ENCODE results near the gene PANX2. TPM values are rescaled to one million over a fixed set of nuclear protein-coding genes. Genes with fewer than 3 reads are reported as not detected.

The PANX2 gene
- total RNA-seq, 1 experiment from 2014 or later: 1.4 TPM

- in situ Hi-C loops (cut with HindIII; ENCODE audit: low sequenced_read_pairs): no loop called here
- DNase-seq (ENCODE audit: low spot score): no peak
These were observed 10.4 kb downstream of the PANX2 start for GRCh38 chr22:50180727-50181521.

GRCh38 chr22:50182176-50183081 is 11.9 kb downstream of the PANX2 start:
- in situ Hi-C loops (cut with HindIII; ENCODE audit: low sequenced_read_pairs): no loop called here

GRCh38 chr22:50183141-50183971 is 12.8 kb downstream of the PANX2 start:
- in situ Hi-C loops (cut with HindIII; ENCODE audit: low sequenced_read_pairs): no loop called here

More at GRCh38 chr22:50182176-50183081, 11.9 kb downstream of the PANX2 start:
- no peak for DNase-seq (ENCODE audit: low spot score)

GRCh38 chr22:50184004-50184901 is 13.7 kb downstream of the PANX2 start:
- in situ Hi-C loops (cut with HindIII; ENCODE audit: low sequenced_read_pairs): no loop called here
- DNase-seq (ENCODE audit: low spot score): peak; percentile 89

More at GRCh38 chr22:50183141-50183971, 12.8 kb downstream of the PANX2 start:
- DNase-seq (ENCODE audit: low spot score): no peak

- DNase-seq (ENCODE audit: low spot score): no peak
- in situ Hi-C loops (cut with HindIII; ENCODE audit: low sequenced_read_pairs): no loop called here
These were observed 14.4 kb downstream of the PANX2 start for GRCh38 chr22:50184902-50185374.

GRCh38 chr22:50185375-50186087 is 15.0 kb downstream of the PANX2 start, which contains the start of gene TRABD:
Gene TRABD (plus strand): TSS chr22:50185913. CDS start chr22:50193061, 7,148 bp downstream.
- peak; percentile 83 for DNase-seq (ENCODE audit: low spot score)
- in situ Hi-C loops (cut with HindIII; ENCODE audit: low sequenced_read_pairs): no loop called here

GRCh38 chr22:50186181-50186714 is 15.7 kb downstream of the PANX2 start:
- no peak for DNase-seq (ENCODE audit: low spot score)
- in situ Hi-C loops (cut with HindIII; ENCODE audit: low sequenced_read_pairs): no loop called here

- in situ Hi-C loops (cut with HindIII; ENCODE audit: low sequenced_read_pairs): no loop called here
- DNase-seq (ENCODE audit: low spot score): no peak
These were observed 16.4 kb downstream of the PANX2 start for GRCh38 chr22:50186761-50187523.

GRCh38 chr22:50188356-50188755 is 17.8 kb downstream of the PANX2 start:
- in situ Hi-C loops (cut with HindIII; ENCODE audit: low sequenced_read_pairs): no loop called here
- no peak for DNase-seq (ENCODE audit: low spot score)

- in situ Hi-C loops (cut with HindIII; ENCODE audit: low sequenced_read_pairs): no loop called here
- no peak for DNase-seq (ENCODE audit: low spot score)
These were observed 18.8 kb downstream of the PANX2 start for GRCh38 chr22:50189184-50189848.

- DNase-seq (ENCODE audit: low spot score): no peak
- in situ Hi-C loops (cut with HindIII; ENCODE audit: low sequenced_read_pairs): no loop called here
These were observed 19.3 kb downstream of the PANX2 start for GRCh38 chr22:50189849-50190181.

- DNase-seq (ENCODE audit: low spot score): no peak
- in situ Hi-C loops (cut with HindIII; ENCODE audit: low sequenced_read_pairs): no loop called here
These were observed 19.8 kb downstream of the PANX2 start for GRCh38 chr22:50190182-50190940.

- in situ Hi-C loops (cut with HindIII; ENCODE audit: low sequenced_read_pairs): no loop called here
- no peak for DNase-seq (ENCODE audit: low spot score)
These were observed 20.6 kb downstream of the PANX2 start for GRCh38 chr22:50190941-50191741.

- in situ Hi-C loops (cut with HindIII; ENCODE audit: low sequenced_read_pairs): no loop called here
- no peak for DNase-seq (ENCODE audit: low spot score)
These were observed 22.1 kb downstream of the PANX2 start for GRCh38 chr22:50192436-50193204.

All from G401 (cell line).